HEK293 (cell line): ENCODE measurements around the gene NHEJ1.

Source experiments
- CTCF ChIA-PET: fragments of 350-600 bp; formaldehyde crosslinking; extraction: SDS; loops from one replicate; lab custom pipeline; 2021; ENCODE audit warnings: antibody characterized with exemption; lab: Yijun Ruan, JAX
- POLR2A ChIA-PET: fragments of 300-600 bp; formaldehyde crosslinking; extraction: SDS; loops from one replicate; lab custom pipeline; 2020; ENCODE audit warnings: antibody characterized with exemption, inconsistent platforms; lab: Yijun Ruan, JAX
- H3K27ac ChIP-seq: fragments of 200-500 bp; sonication (Bioruptor generic); 2 replicates; pipeline ENCODE4 v1.5.1; 2014; ENCODE audit warnings: low read depth, low read length, control low read depth, inconsistent platforms; ENCODE audit errors: extremely low read depth
- H3K36me3 ChIP-seq, 2 experiments: fragments of 200-500 bp in 1 of 2; sonication (Bioruptor generic) in 1 of 2; 1 replicate in 1 of 2; 2 replicates in 1 of 2; pipeline ENCODE4 v1.5.1; 2014 to 2017; ENCODE audit warnings: inconsistent platforms in 2 of 2, low read length in 2 of 2; ENCODE audit not compliant: control insufficient read depth in 2 of 2, insufficient read depth in 1 of 2
- H3K4me1 ChIP-seq: fragments of 200-500 bp; sonication (Bioruptor generic); 2 replicates; pipeline ENCODE4 v1.5.1; 2014; ENCODE audit warnings: mild to moderate bottlenecking, low read length, inconsistent platforms; ENCODE audit not compliant: control insufficient read depth, insufficient read depth
- H3K4me3 ChIP-seq: 2 replicates; pipeline ENCODE4 v1.5.1; 2011; ENCODE audit warnings: low read depth, mild to moderate bottlenecking, control low read depth, low read length, moderate library complexity
- H3K9me3 ChIP-seq: fragments of 200-500 bp; sonication (Bioruptor generic); 2 replicates; pipeline ENCODE4 v1.5.1; 2014; ENCODE audit warnings: low read depth, low read length, inconsistent platforms; ENCODE audit not compliant: control insufficient read depth, insufficient read depth
- BCL11A ChIP-seq: fragments of 450-650 bp; formaldehyde crosslinking; IDR thresholded peaks from 2 replicates; pipeline ENCODE4 v1.5.1; 2016; ENCODE audit warnings: low read depth, missing biosample characterization, missing genetic modification characterization
- BCL11B ChIP-seq: fragments of 450-650 bp; formaldehyde crosslinking; IDR thresholded peaks from 2 replicates; pipeline ENCODE4 v1.5.1; 2016; ENCODE audit warnings: low read depth, missing biosample characterization, missing genetic modification characterization
- HOXC10 ChIP-seq: sonication (generic); formaldehyde crosslinking; IDR thresholded peaks from 2 replicates; pipeline ENCODE4 v1.8.1; 2023; ENCODE audit warnings: mild to moderate bottlenecking, missing genetic modification reagents
- KLF16 ChIP-seq: fragments of 450-650 bp; formaldehyde crosslinking; IDR thresholded peaks from 2 replicates; pipeline ENCODE4 v1.5.1; 2017; ENCODE audit warnings: missing biosample characterization, missing genetic modification characterization
- KLF8 ChIP-seq: fragments of 450-650 bp; formaldehyde crosslinking; IDR thresholded peaks from 2 replicates; pipeline ENCODE4 v1.5.1; 2016; ENCODE audit warnings: missing biosample characterization, missing genetic modification characterization
- KLF9 ChIP-seq: fragments of 450-650 bp; formaldehyde crosslinking; IDR thresholded peaks from 2 replicates; pipeline ENCODE4 v1.5.1; 2016; ENCODE audit warnings: missing biosample characterization, missing genetic modification characterization, low read depth
- PRDM6 ChIP-seq: fragments of 450-650 bp; formaldehyde crosslinking; IDR thresholded peaks from 2 replicates; pipeline ENCODE4 v1.5.1; 2017; ENCODE audit warnings: missing biosample characterization, missing genetic modification characterization
- SALL2 ChIP-seq: fragments of 450-650 bp; formaldehyde crosslinking; IDR thresholded peaks from 2 replicates; pipeline ENCODE4 v1.5.0; 2017; ENCODE audit warnings: missing biosample characterization, mild to moderate bottlenecking, missing genetic modification characterization, borderline replicate concordance
- TRIM28 ChIP-seq: IDR thresholded peaks from 2 replicates; pipeline ENCODE4 v1.6.1; 2011; ENCODE audit warnings: low read length, control low read depth, borderline replicate concordance
- ZNF121 ChIP-seq: fragments of 450-650 bp; formaldehyde crosslinking; IDR thresholded peaks from 2 replicates; pipeline ENCODE4 v1.5.1; 2016; ENCODE audit warnings: missing biosample characterization, missing genetic modification characterization
- ZNF132 ChIP-seq: fragments of 450-650 bp; formaldehyde crosslinking; IDR thresholded peaks from 2 replicates; pipeline ENCODE4 v1.5.1; 2017; ENCODE audit warnings: missing biosample characterization, missing genetic modification characterization, borderline replicate concordance
- ZNF19 ChIP-seq: fragments of 450-650 bp; formaldehyde crosslinking; IDR thresholded peaks from 2 replicates; pipeline ENCODE4; 2016; ENCODE audit warnings: missing biosample characterization, missing genetic modification characterization, low read depth
- ZNF24 ChIP-seq: fragments of 450-650 bp; formaldehyde crosslinking; IDR thresholded peaks from 2 replicates; pipeline ENCODE4 v1.5.1; 2016; ENCODE audit warnings: missing biosample characterization, missing genetic modification characterization
- ZNF302 ChIP-seq: fragments of 450-650 bp; formaldehyde crosslinking; IDR thresholded peaks from 2 replicates; pipeline ENCODE4 v1.5.1; 2016; ENCODE audit warnings: missing biosample characterization, missing genetic modification characterization, low read depth
- ZNF350 ChIP-seq: fragments of 450-650 bp; formaldehyde crosslinking; IDR thresholded peaks from 2 replicates; pipeline ENCODE4 v1.5.0; 2017; ENCODE audit warnings: missing biosample characterization, mild to moderate bottlenecking, missing genetic modification characterization
- ZNF354C ChIP-seq: fragments of 450-650 bp; formaldehyde crosslinking; IDR thresholded peaks from 2 replicates; pipeline ENCODE4 v1.5.1; 2016; ENCODE audit warnings: missing biosample characterization, missing genetic modification characterization, low read depth, borderline replicate concordance
- ZNF394 ChIP-seq: fragments of 450-650 bp; formaldehyde crosslinking; IDR thresholded peaks from 2 replicates; pipeline ENCODE4 v1.5.1; 2016; ENCODE audit warnings: missing biosample characterization, missing genetic modification characterization, mild to moderate bottlenecking, moderate library complexity, borderline replicate concordance
- ZNF549 ChIP-seq: fragments of 450-650 bp; IDR thresholded peaks from 2 replicates; pipeline ENCODE4 v1.5.1; 2018; ENCODE audit warnings: missing biosample characterization, missing genetic modification characterization, mild to moderate bottlenecking, inconsistent platforms, moderate library complexity
- ZNF561 ChIP-seq: fragments of 450-650 bp; IDR thresholded peaks from 2 replicates; pipeline ENCODE4 v1.5.1; 2018; ENCODE audit warnings: missing biosample characterization, missing genetic modification characterization, borderline replicate concordance
- ZNF629 ChIP-seq: fragments of 450-650 bp; formaldehyde crosslinking; IDR thresholded peaks from 2 replicates; pipeline ENCODE4 v1.5.1; 2017; ENCODE audit warnings: missing biosample characterization, missing genetic modification characterization
- ZNF776 ChIP-seq: fragments of 450-650 bp; formaldehyde crosslinking; IDR thresholded peaks from 2 replicates; pipeline ENCODE4 v1.5.0; 2017; ENCODE audit warnings: missing biosample characterization, missing genetic modification characterization, borderline replicate concordance
- ZNF785 ChIP-seq: fragments of 450-650 bp; formaldehyde crosslinking; IDR thresholded peaks from 2 replicates; pipeline ENCODE4 v1.5.1; 2016; ENCODE audit warnings: missing biosample characterization, missing genetic modification characterization
- ZSCAN16 ChIP-seq: fragments of 450-650 bp; formaldehyde crosslinking; IDR thresholded peaks from 2 replicates; pipeline ENCODE4 v1.5.1; 2016; ENCODE audit warnings: missing biosample characterization, missing genetic modification characterization
- TF ChIP-seq, protein P1 (sequence below): fragments of 450-650 bp; formaldehyde crosslinking; IDR thresholded peaks from 2 replicates; pipeline ENCODE4 v1.5.1; 2016; ENCODE audit warnings: missing biosample characterization, missing genetic modification characterization
- TF ChIP-seq, protein P2 (sequence below): fragments of 450-650 bp; formaldehyde crosslinking; IDR thresholded peaks from 2 replicates; pipeline ENCODE4 v1.5.1; 2016; ENCODE audit warnings: missing biosample characterization, missing genetic modification characterization, borderline replicate concordance

The NHEJ1 gene

GRCh38 chr2:219035942-219036341 is 124.7 kb downstream of the NHEJ1 start (continued):
- TF ChIP-seq, protein P1, sequence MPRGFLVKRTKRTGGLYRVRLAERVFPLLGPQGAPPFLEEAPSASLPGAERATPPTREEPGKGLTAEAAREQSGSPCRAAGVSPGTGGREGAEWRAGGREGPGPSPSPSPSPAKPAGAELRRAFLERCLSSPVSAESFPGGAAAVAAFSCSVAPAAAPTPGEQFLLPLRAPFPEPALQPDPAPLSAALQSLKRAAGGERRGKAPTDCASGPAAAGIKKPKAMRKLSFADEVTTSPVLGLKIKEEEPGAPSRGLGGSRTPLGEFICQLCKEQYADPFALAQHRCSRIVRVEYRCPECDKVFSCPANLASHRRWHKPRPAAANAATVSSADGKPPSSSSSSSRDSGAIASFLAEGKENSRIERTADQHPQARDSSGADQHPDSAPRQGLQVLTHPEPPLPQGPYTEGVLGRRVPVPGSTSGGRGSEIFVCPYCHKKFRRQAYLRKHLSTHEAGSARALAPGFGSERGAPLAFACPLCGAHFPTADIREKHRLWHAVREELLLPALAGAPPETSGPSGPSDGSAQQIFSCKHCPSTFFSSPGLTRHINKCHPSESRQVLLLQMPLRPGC (tag by site-specific recombination), result no peak
- no peak for TF ChIP-seq ZSCAN16 (tag by site-specific recombination)
- no peak for TF ChIP-seq ZNF350
- no peak for TF ChIP-seq ZNF132 (tag by site-specific recombination)
- no peak for TF ChIP-seq KLF9 (tag by site-specific recombination)

DNA sequence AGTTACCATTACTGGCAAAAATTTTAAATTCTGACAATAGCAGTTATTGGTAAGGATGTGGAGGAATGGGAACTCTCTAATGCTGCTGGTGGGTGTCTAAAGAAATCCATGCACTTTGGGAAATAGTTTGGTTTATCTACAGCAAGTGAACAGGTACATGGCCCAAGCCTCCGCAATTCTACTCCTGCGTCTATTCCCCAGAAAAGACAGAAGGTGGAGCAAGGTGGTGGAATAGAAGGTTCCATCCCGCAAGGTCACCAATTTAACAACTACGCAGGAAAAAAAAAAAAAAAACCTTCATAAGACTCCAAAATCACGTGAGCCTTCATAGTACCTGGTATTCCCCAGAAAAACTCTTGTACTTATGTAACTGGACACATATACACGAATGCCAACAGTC is 125.8 kb downstream of the NHEJ1 start:
- Histone ChIP-seq H3K9me3 (no peaks in the 10 kb centered on the region), H3K36me3 (no peaks in the 10 kb centered on the region), H3K27ac (no peak overlapping the region), H3K4me3 (no peak overlapping the region), H3K4me1 (no peaks in the 10 kb centered on the region)
- POLR2A ChIA-PET, result no interaction called here
- CTCF ChIA-PET, result interaction anchor here (0.9 to 1.3 kb wide), 4 partner anchors 55 to 97 kb away, joined by 3 to 5 read pairs (median 4); no protein-coding TSS in a partner anchor
- TF ChIP-seq KLF16 (tag by site-specific recombination), result no peak
- no peak for TF ChIP-seq SALL2 (tag by site-specific recombination)

- Histone ChIP-seq H3K36me3 (no peaks in the 10 kb centered on the region), H3K4me1 (no peaks in the 10 kb centered on the region), H3K27ac (no peak overlapping the region), H3K9me3 (no peaks in the 10 kb centered on the region), H3K4me3 (no peak overlapping the region)
- CTCF ChIA-PET, result interaction anchor here (0.8 to 1.6 kb wide), 5 partner anchors 12 to 123 kb away, joined by 3 to 9 read pairs (median 3); no protein-coding TSS in a partner anchor
- POLR2A ChIA-PET, result no interaction called here
- TF ChIP-seq KLF9 (tag by site-specific recombination) (no peak), ZNF785 (tag by site-specific recombination) (no peak), ZNF629 (tag by site-specific recombination) (no peak), ZNF19 (tag by site-specific recombination) (no peak), ZNF354C (tag by site-specific recombination) (no peak), BCL11B (tag by site-specific recombination) (no peak), PRDM6 (no peak), ZNF561 (no peak), ZNF24 (tag by site-specific recombination) (no peak), BCL11A (tag by site-specific recombination) (no peak), ZNF776 (tag by site-specific recombination) (no peak), KLF8 (tag by site-specific recombination) (no peak), ZNF302 (tag by site-specific recombination) (no peak), TRIM28 (no peak), ZNF121 (no peak), HOXC10 (no peak), ZNF394 (tag by site-specific recombination) (no peak), ZNF549 (tag by site-specific recombination) (no peak)
- TF ChIP-seq, protein P2, sequence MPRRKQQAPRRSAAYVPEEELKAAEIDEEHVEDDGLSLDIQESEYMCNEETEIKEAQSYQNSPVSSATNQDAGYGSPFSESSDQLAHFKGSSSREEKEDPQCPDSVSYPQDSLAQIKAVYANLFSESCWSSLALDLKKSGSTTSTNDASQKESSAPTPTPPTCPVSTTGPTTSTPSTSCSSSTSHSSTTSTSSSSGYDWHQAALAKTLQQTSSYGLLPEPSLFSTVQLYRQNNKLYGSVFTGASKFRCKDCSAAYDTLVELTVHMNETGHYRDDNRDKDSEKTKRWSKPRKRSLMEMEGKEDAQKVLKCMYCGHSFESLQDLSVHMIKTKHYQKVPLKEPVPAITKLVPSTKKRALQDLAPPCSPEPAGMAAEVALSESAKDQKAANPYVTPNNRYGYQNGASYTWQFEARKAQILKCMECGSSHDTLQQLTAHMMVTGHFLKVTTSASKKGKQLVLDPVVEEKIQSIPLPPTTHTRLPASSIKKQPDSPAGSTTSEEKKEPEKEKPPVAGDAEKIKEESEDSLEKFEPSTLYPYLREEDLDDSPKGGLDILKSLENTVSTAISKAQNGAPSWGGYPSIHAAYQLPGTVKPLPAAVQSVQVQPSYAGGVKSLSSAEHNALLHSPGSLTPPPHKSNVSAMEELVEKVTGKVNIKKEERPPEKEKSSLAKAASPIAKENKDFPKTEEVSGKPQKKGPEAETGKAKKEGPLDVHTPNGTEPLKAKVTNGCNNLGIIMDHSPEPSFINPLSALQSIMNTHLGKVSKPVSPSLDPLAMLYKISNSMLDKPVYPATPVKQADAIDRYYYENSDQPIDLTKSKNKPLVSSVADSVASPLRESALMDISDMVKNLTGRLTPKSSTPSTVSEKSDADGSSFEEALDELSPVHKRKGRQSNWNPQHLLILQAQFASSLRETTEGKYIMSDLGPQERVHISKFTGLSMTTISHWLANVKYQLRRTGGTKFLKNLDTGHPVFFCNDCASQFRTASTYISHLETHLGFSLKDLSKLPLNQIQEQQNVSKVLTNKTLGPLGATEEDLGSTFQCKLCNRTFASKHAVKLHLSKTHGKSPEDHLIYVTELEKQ (tag by site-specific recombination), result no peak
Observed at GRCh38 chr2:219032051-219032745, 128.4 kb downstream of the NHEJ1 start.
